CD4-positive, alpha-beta T cell treated with Interferon alpha-2 for 1 hour (primary cell): Measurements from ENCODE around the gene APOC1.
"Not testable (repeated sequence)": the region's sequence is repeated elsewhere in the genome, so short reads cannot be mapped to it uniquely, and the experiment has no call there.

Experiments
- DNase-seq, 2 donors: peaks; one replicate each; pipeline ENCODE4 v3.0.0-alpha.2; 2020 to 2022

APOC1 gene

DNA sequence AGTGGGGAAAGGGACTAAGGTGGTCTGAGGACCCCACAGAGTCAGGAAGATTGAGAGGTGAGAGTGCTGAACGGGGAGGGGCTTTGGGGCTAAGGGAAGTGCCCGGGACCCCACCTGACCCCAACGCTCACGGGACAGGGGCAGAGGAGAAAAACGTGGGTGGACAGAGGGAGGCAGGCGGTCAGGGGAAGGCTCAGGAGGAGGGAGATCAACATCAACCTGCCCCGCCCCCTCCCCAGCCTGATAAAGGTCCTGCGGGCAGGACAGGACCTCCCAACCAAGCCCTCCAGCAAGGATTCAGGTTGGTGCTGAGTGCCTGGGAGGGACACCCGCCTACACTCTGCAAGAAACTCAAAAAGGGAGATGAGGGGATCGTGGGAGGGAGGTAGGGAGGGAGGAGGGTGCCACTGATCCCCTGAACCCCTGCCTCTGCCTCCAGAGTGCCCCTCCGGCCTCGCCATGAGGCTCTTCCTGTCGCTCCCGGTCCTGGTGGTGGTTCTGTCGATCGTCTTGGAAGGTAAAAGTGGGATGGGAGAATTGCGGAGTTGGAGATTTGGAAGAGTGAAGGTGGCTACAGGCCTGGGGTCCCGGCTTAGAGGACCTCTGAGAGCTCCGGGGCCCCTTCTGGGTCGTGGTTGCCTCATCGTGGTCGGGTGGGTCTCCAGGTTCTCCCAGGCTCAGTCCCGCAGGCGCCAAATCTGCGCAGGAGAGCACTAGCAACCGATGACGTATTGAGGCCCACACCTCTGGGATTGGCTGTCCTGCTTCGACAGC, at the start of gene APOC1:
APOC1 (plus strand) TSS at position 176 of the 774 bp plus-strand sequence; CDS start at position 460, 284 bp downstream.
- peak; percentile 76 to 81 for DNase-seq

DNA sequence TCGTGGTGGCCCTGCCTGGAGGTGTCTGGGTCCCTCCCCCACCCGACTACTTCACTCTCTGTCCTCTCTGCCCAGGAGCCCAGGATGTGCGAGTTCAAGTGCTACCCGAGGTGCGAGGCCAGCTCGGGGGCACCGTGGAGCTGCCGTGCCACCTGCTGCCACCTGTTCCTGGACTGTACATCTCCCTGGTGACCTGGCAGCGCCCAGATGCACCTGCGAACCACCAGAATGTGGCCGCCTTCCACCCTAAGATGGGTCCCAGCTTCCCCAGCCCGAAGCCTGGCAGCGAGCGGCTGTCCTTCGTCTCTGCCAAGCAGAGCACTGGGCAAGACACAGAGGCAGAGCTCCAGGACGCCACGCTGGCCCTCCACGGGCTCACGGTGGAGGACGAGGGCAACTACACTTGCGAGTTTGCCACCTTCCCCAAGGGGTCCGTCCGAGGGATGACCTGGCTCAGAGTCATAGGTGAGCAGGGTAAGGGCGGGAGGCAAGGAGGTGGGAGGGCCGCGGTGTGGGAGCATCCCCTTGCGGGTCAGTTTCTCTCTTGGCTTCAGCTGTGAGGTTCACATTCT, 49.1 kb upstream of the APOC1 start:
- no peak for DNase-seq

DNA sequence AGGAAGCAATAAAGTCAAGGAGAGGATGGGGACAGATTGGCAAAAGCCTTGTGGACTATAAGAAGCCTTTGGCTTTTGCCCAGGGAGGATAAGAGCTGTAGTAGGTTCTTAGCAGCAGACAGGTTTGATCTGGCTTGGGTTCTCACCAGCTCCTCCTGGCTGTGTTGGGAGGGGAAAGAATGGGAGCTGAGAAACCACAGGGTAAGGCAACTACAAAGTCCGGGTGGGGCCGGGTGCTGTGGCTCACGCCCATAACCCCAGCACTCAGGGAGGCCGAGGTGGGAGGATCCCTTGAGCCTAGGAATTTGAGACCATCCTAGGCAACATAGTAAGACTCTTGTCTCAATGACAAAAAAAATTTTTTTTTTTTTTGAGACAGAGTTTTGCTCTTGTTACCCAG, 47.7 kb upstream of the APOC1 start:
- no peak for DNase-seq

- DNase-seq: no peak
These were observed 46.8 kb upstream of the APOC1 start for GRCh38 chr19:44867578-44867977.

DNA sequence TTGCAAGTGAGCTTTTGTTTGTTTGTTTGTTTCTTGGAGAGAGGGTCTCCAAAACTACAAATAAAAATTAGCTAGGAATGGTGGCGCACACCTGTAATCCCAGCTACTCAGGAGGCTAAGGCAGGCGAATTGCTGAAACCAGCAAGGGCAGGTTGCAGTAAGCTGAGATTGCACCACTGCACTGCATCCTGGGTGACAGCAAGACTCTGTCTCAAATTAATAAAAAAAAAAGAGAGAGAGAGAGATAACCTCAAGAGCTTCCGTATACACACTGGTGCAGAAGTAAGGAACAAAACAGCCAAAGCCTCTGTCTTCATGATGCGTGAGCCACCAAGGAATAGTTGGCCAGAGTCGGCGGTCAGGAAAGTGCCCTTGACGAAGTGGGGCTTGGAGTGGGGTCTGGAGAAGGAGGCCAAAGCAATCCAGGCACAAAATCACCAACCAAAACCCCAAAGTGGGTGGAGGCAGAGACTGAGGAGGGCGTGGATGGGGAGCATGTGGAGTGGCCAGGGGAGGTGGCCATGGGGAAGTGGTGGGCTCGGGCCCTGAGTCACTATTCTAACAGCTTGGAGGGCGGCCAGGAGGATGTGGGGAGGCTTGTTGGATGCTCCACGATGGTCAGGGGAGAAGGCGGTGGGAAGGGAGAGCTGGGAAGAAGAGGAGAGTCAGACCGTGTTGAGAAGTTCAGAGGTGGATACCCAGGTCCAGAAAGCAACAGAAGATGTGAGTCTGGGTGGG, 44.5 kb upstream of the APOC1 start:
- DNase-seq: peak in 1 of 2 donors; percentile 36

DNA sequence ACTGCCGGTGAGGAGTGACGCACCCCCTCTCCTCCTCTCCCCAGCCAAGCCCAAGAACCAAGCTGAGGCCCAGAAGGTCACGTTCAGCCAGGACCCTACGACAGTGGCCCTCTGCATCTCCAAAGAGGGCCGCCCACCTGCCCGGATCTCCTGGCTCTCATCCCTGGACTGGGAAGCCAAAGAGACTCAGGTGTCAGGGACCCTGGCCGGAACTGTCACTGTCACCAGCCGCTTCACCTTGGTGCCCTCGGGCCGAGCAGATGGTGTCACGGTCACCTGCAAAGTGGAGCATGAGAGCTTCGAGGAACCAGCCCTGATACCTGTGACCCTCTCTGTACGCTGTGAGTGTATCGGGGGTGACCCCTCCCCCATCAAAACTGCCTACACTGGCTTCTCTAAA, 42.6 kb upstream of the APOC1 start:
- DNase-seq: no peak

- no peak for DNase-seq
These were observed 41.7 kb upstream of the APOC1 start for GRCh38 chr19:44872661-44873060.

DNA sequence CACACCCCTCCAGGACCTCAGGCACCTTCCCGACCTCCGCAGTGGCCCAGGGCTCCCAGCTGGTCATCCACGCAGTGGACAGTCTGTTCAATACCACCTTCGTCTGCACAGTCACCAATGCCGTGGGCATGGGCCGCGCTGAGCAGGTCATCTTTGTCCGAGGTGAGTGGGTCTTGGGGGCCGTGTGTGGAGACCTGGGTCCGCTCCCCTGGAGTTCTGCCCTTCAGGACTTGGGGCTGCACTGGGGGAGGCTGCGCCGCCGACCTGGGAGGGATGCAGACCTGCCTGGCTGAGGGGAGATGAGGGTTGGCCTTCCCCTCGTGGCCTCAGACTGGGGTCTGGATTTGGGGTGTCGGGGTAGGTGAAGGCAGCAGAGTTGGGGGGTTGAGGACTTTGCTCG, 40.1 kb upstream of the APOC1 start:
- DNase-seq: no peak

GRCh38 chr19:44875666-44876451, 38.5 kb upstream of the APOC1 start:
- DNase-seq: no peak

DNA sequence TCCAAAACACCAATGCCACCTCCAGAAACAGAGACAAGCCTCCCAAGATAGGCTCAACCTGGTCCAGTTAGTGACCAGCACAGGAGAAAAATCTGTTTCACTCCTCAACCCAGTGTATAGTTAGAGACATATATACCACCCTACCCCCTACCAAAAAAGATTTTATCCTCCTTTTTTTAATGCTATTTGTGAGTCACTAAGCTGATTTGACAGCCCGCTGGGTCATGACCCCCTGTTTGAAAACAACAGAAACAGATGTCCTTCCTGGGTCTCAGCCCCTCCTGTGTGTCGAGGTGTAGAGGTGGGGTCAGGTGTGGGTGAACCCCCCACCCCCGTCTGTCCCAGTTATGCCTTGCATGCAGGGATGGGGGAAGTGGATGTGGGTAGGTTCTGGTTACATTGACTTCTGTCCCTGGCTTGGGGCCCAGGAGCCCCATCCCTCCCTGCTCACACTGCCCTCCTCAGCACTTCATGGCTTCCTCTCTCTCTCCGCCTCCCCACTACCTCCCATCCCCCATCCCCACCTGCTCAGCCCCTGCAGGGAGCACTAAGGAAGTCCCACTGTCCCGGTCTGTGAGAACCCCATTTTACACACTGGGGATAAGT, 37.4 kb upstream of the APOC1 start:
- DNase-seq: no peak

DNA sequence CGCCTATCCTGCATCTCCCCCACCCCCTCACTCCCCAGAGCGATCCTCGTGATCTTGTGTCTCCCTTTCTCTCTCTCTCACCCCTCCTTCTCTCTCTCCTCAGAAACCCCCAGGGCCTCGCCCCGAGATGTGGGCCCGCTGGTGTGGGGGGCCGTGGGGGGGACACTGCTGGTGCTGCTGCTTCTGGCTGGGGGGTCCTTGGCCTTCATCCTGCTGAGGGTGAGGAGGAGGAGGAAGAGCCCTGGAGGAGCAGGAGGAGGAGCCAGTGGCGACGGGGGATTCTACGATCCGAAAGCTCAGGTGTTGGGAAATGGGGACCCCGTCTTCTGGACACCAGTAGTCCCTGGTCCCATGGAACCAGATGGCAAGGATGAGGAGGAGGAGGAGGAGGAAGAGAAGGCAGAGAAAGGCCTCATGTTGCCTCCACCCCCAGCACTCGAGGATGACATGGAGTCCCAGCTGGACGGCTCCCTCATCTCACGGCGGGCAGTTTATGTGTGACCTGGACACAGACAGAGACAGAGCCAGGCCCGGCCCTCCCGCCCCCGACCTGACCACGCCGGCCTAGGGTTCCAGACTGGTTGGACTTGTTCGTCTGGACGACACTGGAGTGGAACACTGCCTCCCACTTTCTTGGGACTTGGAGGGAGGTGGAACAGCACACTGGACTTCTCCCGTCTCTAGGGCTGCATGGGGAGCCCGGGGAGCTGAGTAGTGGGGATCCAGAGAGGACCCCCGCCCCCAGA, 36.1 kb upstream of the APOC1 start:
- no peak for DNase-seq

- no peak for DNase-seq
These were observed 34.9 kb upstream of the APOC1 start for GRCh38 chr19:44879309-44880065.

DNA sequence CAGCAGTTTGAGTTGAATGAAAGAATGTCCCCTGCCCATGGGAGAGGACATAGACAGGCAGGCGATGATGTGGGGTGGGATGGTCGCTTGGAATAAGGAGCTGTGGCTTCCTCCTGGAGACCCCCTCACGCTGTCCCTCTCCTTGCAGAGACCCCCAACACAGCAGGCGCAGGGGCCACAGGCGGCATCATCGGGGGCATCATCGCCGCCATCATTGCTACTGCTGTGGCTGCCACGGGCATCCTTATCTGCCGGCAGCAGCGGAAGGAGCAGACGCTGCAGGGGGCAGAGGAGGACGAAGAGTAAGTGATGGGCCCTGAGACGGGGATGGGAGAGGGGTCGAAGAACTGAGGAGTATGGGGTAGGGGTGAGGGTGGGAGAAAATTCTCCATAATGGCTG, 32.3 kb upstream of the APOC1 start:
- no peak for DNase-seq

DNA sequence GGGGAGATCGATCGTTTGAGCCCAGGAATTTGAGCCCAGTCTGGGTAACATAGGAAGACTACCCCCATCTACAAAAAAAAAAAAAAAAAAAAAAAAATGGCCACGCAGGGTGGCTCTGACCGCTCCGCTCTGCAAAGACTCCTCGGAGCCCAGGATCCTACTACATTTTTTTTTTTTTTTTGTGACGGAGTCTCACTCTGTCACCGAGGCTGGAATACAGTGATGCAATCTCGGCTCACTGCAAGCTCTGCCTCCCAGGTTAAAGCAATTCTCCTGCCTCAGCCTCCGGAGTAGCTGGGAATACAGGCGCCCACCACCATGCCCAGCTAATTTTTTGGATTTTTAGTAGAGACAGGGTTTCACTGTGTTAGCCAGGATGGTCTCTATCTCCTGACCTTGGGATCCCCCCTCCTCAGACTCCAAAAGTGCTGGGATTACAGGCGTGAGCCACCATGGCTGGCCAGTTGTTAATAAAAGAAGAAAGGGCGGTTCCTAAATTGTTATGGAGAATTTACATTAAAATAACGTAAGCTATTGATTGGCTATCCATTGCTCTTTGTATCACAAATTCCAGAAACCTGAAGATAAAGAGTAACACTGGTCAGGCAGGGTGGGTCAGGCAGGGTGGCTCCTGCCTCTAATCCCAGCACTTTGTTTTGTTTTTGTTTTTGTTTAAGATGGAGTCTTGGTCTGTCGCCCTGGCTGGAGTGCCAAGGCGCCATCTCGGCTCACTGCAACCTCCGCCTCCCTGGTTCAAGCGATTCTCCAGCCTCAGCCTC, 31.6 kb upstream of the APOC1 start:
- not testable (repeated sequence) for DNase-seq

DNA sequence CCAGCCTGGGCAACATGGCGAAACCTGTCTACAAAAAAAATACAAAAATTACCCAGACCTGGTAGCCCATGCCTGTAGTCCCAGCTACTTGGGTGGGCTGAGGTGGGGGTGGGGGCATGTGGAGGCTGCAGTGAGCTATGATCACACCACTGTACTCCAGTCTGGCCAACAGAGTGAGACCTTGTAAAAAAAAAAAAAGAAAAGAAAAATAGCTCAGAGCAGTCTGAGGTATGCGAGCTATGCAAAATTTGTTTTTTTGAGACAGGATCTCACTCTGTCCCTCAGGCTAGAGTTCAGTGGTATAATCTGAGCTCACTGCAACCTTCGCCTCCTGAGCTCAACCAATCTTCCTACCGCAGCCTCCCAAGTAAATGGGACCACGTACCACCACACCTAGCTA, 30.5 kb upstream of the APOC1 start:
- DNase-seq: no peak

DNA sequence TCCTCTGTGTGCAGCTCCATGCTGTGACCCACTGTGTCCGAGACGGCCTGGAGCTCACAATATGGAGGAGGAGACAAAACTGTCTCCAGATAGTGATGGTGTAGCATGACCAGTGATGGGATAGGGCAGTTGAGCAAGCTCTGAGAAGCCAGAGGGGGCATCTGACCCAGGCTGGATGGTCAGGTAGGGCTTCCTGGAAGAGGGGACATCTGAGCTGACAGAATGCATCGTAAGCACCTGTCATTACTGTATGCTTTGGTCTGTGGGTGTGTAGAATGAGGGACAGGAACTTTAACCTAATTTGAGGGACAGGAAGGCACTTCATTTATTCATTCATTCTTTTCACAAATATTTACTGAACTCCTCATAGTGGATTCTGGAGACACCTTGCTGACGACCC, 29.8 kb upstream of the APOC1 start:
- DNase-seq: no peak

- DNase-seq: no peak
These were observed 28.3 kb upstream of the APOC1 start for GRCh38 chr19:44886141-44886540.

DNA sequence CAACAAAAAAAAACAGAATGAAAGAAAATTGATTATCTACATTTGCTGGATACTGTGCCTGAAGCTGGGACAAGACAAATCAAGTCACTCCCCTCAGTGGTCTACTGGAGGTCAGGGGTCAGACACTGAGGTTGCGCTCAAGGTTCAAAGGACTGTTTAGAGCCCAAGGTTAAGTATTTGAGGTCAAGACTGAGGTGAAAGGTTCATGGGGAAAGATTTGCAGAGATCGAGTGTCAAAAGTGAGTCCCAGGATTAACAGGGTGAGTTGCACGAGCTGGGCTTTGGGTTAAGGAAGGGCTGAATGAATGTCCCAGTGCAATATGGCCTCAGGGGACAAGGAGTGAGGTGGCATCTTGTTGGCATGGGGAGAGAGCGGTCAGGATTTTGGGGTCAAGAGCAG, 26.8 kb upstream of the APOC1 start:
- DNase-seq: no peak

GRCh38 chr19:44888335-44888734, 26.1 kb upstream of the APOC1 start:
- DNase-seq: not testable (repeated sequence)

DNA sequence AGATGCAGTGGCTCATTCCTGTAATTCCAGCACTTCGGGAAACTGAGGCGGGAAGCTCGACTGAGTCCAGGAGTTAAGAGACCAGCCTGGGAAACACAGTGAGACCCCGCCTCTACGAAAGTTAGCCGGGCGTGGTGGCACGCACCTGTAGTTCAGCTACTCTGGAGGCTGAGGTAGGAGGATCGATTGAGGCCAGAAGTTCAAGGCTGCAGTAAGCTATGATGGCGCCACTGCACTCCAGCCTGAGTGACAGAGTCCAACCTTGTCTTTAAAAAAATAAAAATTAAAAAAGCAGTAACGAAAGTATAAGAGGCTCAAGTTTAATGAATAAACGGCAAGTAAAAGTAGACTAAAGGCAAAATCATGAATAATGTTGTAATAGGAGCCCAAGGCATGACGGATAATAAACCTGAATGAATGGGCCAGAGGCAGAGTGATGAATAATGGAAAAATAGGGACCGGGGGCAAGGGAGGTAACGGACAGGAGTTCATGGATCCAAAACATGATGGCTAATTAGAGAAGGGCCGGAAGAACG, 24.5 kb upstream of the APOC1 start:
- no peak for DNase-seq
